HG03439 (cell line): ENCODE measurements around the gene SSX4.
"Not testable (repeated sequence)": the region's sequence is repeated elsewhere in the genome, so short reads cannot be mapped to it uniquely, and the experiment has no call there.

ENCODE experiments used
- ATAC-seq: cut with Tn5 transposase; IDR thresholded peaks from one replicate; pipeline ENCODE4 v1.9.1; 2021; ENCODE audit warnings: mild to moderate bottlenecking, moderate library complexity; ENCODE audit not compliant: unreplicated experiment

SSX4 gene

DNA sequence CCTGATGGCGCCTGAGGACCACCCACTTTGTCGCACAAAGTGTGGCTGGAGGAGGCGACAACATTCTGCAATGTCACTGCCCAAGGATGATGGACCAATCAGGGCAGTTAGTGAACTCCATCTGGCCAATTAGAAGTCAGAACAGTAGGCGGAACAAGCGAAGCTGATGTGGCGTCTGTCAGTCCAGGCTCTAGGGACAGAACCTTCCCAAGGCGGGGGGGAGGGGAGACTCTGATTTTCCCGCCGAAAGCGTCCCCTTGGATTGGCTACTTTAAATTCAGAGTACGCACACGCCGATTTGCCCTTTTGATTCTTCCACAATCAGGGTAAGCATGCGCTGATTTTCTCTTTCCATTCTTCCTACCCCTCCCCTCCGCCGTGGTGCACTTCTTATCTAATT is at the start of gene SSX4:
Gene SSX4 (plus strand): TSS at position 301 of the 400 bp plus-strand sequence. CDS start 515 bp downstream, outside the sequence.
- not testable (repeated sequence) for ATAC-seq

DNA sequence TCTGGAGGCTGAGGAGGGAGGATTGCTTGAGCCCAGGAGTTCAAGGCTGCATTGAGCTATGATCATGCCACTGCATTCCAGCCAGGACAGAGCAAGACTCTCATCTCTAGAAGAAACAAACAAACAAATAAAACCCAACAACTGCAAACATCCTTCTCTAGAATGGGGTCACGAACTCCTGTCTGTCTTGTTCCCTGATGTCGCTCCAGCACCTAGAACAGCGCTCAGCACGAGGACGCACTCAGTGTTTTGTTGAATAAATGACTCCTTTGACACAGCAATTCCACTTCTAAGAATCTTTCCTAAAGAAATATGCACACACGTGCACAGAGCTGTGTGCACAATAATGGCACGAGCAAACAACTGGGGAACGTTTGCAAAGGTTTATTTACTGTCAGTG is 37.3 kb upstream of the SSX4 start:
- ATAC-seq: not testable (repeated sequence)

DNA sequence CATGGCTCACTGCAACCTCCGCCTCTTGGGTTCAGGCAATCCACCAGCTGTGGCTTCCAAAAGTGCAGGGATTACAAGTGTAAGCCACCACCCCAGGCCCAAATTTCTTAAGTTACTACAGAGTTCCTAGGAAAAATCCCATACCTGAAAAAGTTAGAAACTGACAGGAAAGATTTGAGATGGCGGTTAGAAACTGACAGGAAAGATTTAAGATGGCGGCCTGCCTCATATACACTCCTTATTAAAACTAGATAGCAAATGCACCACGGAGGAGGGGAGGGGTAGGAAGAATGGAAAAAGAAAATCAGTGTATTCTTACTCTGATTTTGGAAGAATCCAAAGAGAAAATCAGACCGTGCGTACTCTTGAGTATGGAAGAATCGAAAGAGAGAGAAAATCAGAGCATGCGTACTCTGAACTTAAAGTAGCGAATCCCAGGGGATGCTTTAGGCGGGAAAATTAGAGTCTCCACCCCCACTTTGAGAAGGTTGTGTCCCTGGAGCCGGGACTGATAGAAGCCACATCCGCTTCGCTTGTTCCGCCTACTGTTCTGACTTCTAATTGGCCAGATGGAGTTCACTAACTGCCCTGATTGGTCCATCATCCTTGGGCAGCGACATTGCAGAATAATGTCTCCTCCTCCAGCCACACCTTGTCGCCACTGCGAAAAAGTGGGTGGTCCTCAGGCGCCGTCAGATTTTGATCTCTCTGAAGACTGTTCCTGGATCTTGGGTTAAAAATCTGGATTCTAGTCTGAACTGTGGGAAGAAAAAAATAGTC is 26.8 kb upstream of the SSX4 start, which contains the start of gene SSX3:
Gene SSX3 (minus strand): TSS at position 389 of the 780 bp plus-strand sequence. CDS start 1,454 bp downstream, outside the sequence.
- not testable (repeated sequence) for ATAC-seq

DNA sequence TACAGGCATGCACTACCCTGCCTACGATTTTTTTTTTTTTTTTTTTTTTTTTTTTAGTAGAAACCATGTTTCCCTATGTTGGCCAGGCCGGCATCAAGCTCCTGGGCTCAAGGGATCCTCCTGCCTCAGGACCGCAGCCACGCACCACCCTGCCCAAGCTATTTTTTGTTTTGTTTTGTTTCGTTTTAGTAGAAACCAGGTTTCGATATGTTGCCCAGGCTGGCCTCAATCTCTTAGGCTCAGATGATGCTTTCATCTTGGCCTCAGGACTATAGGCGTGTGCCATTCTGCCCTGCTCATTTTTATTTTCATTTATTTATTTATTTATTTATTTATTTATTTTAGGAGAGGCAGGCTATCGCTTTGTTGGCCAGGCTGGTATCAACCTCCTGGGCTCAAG is 25.7 kb upstream of the SSX4 start:
- ATAC-seq: no peak

GRCh38 chrX:48359281-48359680 is 24.1 kb upstream of the SSX4 start:
- not testable (repeated sequence) for ATAC-seq

- not testable (repeated sequence) for ATAC-seq
These were observed 15.5 kb upstream of the SSX4 start for GRCh38 chrX:48367717-48368408.

DNA sequence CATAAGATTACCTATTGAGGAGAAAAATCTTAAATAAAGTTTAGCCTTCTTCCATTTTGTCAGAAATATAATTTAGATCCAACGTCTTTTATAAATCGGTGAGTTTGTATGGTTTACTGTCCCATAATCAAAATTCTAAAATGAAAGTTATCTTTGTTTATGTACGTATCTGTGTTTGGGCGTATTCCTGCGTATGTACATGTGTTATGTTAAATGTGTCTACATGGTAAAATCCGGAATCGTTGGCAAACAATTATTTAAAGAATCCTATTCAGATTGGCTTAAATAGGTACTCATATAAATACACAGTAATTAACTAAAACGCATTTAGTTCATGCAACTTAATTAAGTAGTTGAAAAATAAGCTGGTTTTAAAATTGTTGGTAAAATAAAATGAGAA is 12.9 kb upstream of the SSX4 start:
- not testable (repeated sequence) for ATAC-seq

GRCh38 chrX:48396931-48397330 is 13.6 kb downstream of the SSX4 start:
- not testable (repeated sequence) for ATAC-seq

GRCh38 chrX:48397825-48398224 is 14.5 kb downstream of the SSX4 start:
- ATAC-seq: not testable (repeated sequence)

DNA sequence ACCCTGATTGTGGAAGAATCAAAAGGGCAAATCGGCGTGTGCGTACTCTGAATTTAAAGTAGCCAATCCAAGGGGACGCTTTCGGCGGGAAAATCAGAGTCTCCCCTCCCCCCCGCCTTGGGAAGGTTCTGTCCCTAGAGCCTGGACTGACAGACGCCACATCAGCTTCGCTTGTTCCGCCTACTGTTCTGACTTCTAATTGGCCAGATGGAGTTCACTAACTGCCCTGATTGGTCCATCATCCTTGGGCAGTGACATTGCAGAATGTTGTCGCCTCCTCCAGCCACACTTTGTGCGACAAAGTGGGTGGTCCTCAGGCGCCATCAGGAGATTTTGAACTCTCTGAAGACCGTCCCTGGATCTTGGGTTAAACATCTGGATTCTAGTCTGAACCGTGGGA is 28.5 kb downstream of the SSX4 start, which contains the start of gene SSX4B:
Gene SSX4B (minus strand): TSS at position 101 of the 400 bp plus-strand sequence. CDS start 588 bp downstream, outside the sequence.
- ATAC-seq: not testable (repeated sequence)

DNA sequence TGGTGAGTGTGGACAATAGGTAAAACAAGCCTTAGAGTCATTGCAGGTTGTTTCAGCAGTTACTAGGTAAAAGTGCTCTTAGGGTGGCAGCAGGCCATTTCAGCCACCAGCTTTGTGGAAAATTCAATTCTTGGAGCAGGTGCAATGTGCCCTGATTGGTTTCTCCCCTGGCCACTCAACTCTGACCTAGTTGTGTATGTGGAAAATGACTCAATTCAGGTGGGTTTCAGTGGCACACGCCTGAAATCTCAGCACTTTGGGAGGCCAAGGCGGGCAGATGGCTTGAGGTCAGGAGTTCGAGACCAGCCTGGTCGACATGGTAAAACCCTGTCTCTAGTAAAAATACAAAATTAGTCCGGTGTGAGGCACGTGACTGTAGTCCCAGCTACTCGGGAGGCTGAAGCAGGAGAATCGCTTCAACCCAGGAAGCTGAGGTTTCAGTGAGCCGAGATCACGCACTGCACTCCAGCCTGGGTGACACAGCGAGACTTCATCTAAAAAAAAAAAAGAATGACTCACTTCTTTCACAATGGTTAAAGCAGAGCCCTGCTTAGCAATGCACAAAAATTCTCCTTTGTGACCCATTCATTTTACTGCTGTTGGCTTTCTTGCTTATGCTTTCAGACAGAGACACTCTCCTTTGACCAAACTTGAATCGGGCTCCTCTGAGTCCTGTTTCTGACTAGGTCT is 43.8 kb downstream of the SSX4 start:
- ATAC-seq: not testable (repeated sequence)

DNA sequence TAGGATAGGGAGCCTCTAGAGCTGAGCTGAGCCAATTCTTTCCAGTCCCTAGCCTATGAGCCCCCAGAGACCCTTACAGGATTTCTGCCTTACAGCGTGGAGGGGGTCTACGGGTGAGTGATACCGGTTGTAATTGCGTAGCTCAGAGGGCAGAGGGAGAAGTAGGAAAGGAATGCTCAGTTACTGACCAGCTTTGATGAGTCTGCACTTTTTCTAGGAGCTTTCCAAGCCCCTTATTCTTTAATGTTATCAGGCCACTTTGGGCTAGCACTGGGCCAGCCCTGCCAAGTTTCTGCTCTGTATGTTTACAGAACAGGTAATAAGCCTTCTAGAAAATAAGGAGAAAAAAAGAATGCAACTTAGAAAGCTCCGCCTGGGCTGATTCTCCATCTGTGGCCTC is 46.3 kb downstream of the SSX4 start:
- ATAC-seq: not testable (repeated sequence)

GRCh38 chrX:48430166-48430565 is 46.8 kb downstream of the SSX4 start:
- not testable (repeated sequence) for ATAC-seq

DNA sequence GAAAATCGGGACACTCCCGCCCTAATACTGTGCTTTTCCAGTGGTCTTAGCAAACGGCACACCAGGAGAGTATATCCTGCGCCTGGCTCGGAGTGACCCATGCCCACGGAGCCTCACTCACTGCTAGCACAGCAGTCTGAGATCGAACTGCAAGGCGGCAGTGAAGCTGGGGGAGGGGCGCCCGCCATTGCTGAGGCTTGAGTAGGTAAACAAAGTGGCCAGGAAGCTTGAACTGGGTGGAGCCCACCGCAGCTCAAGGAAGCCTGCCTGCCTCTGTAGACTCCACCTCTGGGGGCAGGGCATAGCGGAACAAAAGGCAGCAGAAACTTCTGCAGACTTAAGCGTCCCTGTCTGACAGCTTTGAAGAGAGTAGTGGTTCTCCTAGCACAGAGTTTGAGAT is 50.4 kb downstream of the SSX4 start:
- not testable (repeated sequence) for ATAC-seq
